Gastroesophageal sphincter (tissue), 4 donors: ENCODE measurements around the gene EVX1. TPM values are rescaled to one million over a fixed set of nuclear protein-coding genes. Genes with fewer than 3 reads are reported as not detected.

ENCODE experiments used
- ATAC-seq: fragments of 150-250 bp; one replicate; pipeline ENCODE4 v1.9.1; 2016; ENCODE audit warnings: mild to moderate bottlenecking, moderate library complexity
- H3K27ac ChIP-seq, 4 donors: fragments of 200-600 bp; sonication (generic) in 3 of 4; 1 replicate in 3 of 4; 2 replicates in 1 of 4; pipeline ENCODE4 v1.5.1; 2016 to 2019
- H3K27me3 ChIP-seq: fragments of 200-600 bp; sonication (generic); one replicate; pipeline ENCODE4 v1.5.1; 2019
- H3K36me3 ChIP-seq, 2 donors: fragments of 200-600 bp; sonication (generic); one replicate each; pipeline ENCODE4 v1.5.1; 2019; ENCODE audit warnings: control low read depth in 1 of 2
- H3K4me1 ChIP-seq, 3 donors: fragments of 200-600 bp; sonication (generic); 1 replicate in 2 of 3; 2 replicates in 1 of 3; pipeline ENCODE4 v1.5.1; 2016 to 2019; ENCODE audit warnings: control low read depth in 2 of 3
- H3K4me3 ChIP-seq, 2 donors: fragments of 200-600 bp; sonication (generic); one replicate each; pipeline ENCODE4 v1.5.1; 2019; ENCODE audit warnings: mild to moderate bottlenecking in 1 of 2, moderate library complexity in 1 of 2
- H3K9me3 ChIP-seq, 3 donors: fragments of 200-600 bp; sonication (generic); one replicate each; pipeline ENCODE4 v1.5.1; 2017 to 2019; ENCODE audit warnings: control low read depth in 2 of 3
- EP300 ChIP-seq: sonication (generic); formaldehyde crosslinking; IDR thresholded peaks from one replicate; pipeline ENCODE4 v1.6.1; 2017; ENCODE audit warnings: antibody characterized with exemption, mild to moderate bottlenecking
- POLR2A ChIP-seq, 2 donors: fragments of 450-650 bp; IDR thresholded peaks; one replicate each; pipeline ENCODE4 v1.6.1; 2017; ENCODE audit warnings: antibody characterized with exemption in 2 of 2, mild to moderate bottlenecking in 2 of 2, moderate library complexity in 1 of 2
- POLR2AphosphoS5 ChIP-seq: sonication (generic); formaldehyde crosslinking; IDR thresholded peaks from one replicate; pipeline ENCODE4 v1.6.1; 2017; ENCODE audit warnings: antibody characterized with exemption
- WGBS, 2 donors: methylation state at CpG; one replicate each; pipeline ENCODE4 v1.1.5; 2018; ENCODE audit warnings: low coverage in 1 of 2; 5-methylcytosine and 5-hydroxymethylcytosine counted together
- total RNA-seq, 4 donors: library from RNA; depleted of rRNA; stranded (reverse); fragments of >200 nt; gene quantifications; one replicate each; pipeline ENCODE4 v1.1.0, GENCODE V29; 2016
- TF ChIP-seq, protein P1 (sequence below), 4 experiments: fragments of 200-600 bp in 2 of 4; fragments of 450-650 bp in 2 of 4; sonication (generic) in 1 of 4; IDR thresholded peaks; one replicate each; pipeline ENCODE4 v1.5.1; 2017 to 2019; ENCODE audit warnings: antibody characterized with exemption in 4 of 4, mild to moderate bottlenecking in 2 of 4, moderate library complexity in 2 of 4

Gene EVX1
- total RNA-seq, 4 donors from 2014 or later: not detected

DNA sequence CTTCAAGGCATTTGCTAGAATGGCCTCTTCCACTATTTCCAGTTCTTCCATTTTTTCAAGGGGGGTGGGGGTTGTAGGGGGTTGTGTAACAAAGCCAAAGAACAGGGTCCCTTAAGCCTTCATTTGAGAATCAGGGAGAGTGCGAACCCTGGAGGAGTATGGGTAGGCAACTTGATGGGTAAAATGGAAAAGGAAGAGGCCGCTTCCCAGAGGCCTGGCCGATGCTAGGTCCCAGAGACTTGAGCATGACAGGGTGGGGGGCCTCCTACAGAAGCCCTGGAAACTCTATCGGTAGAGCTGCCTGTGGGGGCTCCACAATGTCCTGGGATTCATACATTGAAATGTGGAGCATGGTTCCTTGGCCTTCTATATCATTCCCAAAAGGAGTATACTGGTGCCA, 33.6 kb upstream of the EVX1 start:
- Histone ChIP-seq H3K27ac (no peak overlapping the region), H3K27me3 (peaks cover 100% of the 10 kb centered on the region), H3K36me3 (no peaks in the 10 kb centered on the region), H3K4me1 (peaks cover 0 to 43% (median 7%) of the 10 kb centered on the region in 3 donors), H3K4me3 (no peak overlapping the region), H3K9me3 (no peaks in the 10 kb centered on the region)
- no peak for ATAC-seq
- TF ChIP-seq, protein P1, sequence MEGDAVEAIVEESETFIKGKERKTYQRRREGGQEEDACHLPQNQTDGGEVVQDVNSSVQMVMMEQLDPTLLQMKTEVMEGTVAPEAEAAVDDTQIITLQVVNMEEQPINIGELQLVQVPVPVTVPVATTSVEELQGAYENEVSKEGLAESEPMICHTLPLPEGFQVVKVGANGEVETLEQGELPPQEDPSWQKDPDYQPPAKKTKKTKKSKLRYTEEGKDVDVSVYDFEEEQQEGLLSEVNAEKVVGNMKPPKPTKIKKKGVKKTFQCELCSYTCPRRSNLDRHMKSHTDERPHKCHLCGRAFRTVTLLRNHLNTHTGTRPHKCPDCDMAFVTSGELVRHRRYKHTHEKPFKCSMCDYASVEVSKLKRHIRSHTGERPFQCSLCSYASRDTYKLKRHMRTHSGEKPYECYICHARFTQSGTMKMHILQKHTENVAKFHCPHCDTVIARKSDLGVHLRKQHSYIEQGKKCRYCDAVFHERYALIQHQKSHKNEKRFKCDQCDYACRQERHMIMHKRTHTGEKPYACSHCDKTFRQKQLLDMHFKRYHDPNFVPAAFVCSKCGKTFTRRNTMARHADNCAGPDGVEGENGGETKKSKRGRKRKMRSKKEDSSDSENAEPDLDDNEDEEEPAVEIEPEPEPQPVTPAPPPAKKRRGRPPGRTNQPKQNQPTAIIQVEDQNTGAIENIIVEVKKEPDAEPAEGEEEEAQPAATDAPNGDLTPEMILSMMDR (IDR thresholded peaks at IDR 0.05): no peak
- TF ChIP-seq EP300 (no peak), POLR2AphosphoS5 (no peak), POLR2A (IDR thresholded peaks at IDR 0.05) (no peak)
- WGBS, 2 donors: 91 to 100% methylated on average over 3 to 4 of the region's 4 CpGs

DNA sequence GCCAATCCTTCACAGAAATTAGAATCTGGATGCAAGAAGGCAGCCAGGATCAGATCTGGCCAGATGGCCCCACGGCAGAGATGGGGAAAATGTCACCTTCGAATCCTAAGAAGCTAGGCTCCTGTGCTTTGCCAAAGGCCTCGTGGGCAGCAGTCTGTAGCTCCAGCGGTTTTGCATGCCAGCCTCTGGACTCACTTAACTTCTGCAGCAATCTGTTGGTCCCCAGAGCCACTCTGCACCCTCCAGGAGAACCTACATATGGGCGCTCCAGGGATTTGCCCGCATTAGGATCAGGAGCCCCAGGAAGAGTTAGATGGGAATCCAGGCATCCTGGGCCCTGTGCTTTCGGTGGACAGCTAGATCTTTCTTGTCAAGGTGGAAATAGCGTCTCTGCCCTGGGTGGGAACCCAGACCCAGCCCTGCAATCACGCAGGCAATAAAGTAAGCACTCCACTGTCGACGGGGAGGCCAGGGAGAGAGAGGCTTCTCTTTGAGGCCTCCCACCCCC, 32.6 kb upstream of the EVX1 start:
- ATAC-seq: no peak
- Histone ChIP-seq H3K27ac (no peak overlapping the region), H3K4me3 (no peak overlapping the region), H3K27me3 (peaks cover 100% of the 10 kb centered on the region), H3K36me3 (no peaks in the 10 kb centered on the region), H3K9me3 (no peaks in the 10 kb centered on the region), H3K4me1 (peaks cover 0 to 36% (median 7%) of the 10 kb centered on the region in 3 donors)
- WGBS, 2 donors: 35% methylated on average over 5 of the region's 11 CpGs; no CpG with 5 or more reads in 1 of the 2 donors
- TF ChIP-seq, protein P1 (IDR thresholded peaks at IDR 0.05): no peak
- no peak for TF ChIP-seq POLR2AphosphoS5
- no peak for TF ChIP-seq POLR2A (IDR thresholded peaks at IDR 0.05)
- TF ChIP-seq EP300: no peak

DNA sequence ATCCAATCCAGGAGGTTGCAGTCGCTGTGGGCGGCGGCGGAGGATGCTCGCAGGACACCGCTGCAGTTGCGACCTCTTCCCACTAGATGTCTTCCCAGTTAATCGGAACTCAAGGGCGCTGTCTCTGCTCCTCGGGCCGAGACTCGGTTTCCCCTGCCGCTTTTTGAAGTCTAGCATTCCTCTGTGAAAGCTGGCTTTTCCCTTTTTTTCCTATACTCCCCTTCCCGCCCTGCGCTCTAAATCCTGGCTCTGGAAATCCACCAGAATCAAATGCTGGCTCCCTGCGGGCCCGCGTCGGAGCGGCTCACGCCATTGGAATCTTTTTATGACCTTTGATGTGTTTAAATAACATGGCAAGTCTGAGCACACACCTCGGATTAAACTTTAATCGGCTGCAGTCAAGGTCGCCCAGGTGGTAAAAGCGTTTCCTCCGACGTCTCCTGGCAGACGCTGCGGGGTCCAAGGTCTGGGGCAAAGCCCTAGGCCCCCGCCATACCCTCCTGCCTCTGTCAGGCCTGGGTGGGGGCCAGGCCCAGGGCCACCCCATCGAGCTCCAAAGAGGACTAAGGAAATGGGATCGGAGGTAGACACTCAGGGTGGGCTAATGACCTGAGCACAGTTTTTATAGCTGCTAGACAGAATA, 32.0 kb upstream of the EVX1 start:
- WGBS, 2 donors: 5 to 13% methylated on average over 13 to 15 of the region's 32 CpGs
- Histone ChIP-seq H3K27ac (no peak overlapping the region), H3K9me3 (no peaks in the 10 kb centered on the region), H3K27me3 (peaks cover 100% of the 10 kb centered on the region), H3K4me3 (peak overlapping the region in 1 of 2 donors; percentile 31), H3K4me1 (peaks cover 0 to 30% (median 4%) of the 10 kb centered on the region in 3 donors), H3K36me3 (no peaks in the 10 kb centered on the region)
- TF ChIP-seq POLR2A (IDR thresholded peaks at IDR 0.05) (no peak), EP300 (no peak), POLR2AphosphoS5 (no peak)
- TF ChIP-seq, protein P1 (IDR thresholded peaks at IDR 0.05): peak in 3 of 4 experiments; percentile 67 to 82 (median 72)
- ATAC-seq: no peak

GRCh38 chr7:27211084-27211446, 31.5 kb upstream of the EVX1 start:
- no peaks in the 10 kb centered on the region for H3K9me3 ChIP-seq
- H3K4me1 ChIP-seq: peaks cover 0 to 27% (median 4%) of the 10 kb centered on the region in 3 donors
- TF ChIP-seq, protein P1 (IDR thresholded peaks at IDR 0.05): no peak
- TF ChIP-seq POLR2A (IDR thresholded peaks at IDR 0.05) (no peak), POLR2AphosphoS5 (no peak), EP300 (no peak)
- H3K36me3 ChIP-seq: no peaks in the 10 kb centered on the region
- H3K4me3 ChIP-seq: no peak overlapping the region
- ATAC-seq: no peak
- H3K27ac ChIP-seq: no peak overlapping the region
- WGBS, 2 donors: 100% methylated on average over 1 of the region's 1 CpG; no CpG with 5 or more reads in 1 of the 2 donors
- H3K27me3 ChIP-seq: peaks cover 100% of the 10 kb centered on the region

- WGBS, 2 donors: 26% methylated on average over 3 of the region's 3 CpGs
- no peaks in the 10 kb centered on the region for H3K36me3 ChIP-seq
- H3K27me3 ChIP-seq: peaks cover 100% of the 10 kb centered on the region
- peaks cover 0 to 27% (median 4%) of the 10 kb centered on the region in 3 donors for H3K4me1 ChIP-seq
- no peak for ATAC-seq
- H3K27ac ChIP-seq: no peak overlapping the region
- TF ChIP-seq, protein P1 (IDR thresholded peaks at IDR 0.05): no peak
- TF ChIP-seq POLR2A (IDR thresholded peaks at IDR 0.05): no peak
- TF ChIP-seq EP300: no peak
- TF ChIP-seq POLR2AphosphoS5: peak; percentile 41
- H3K4me3 ChIP-seq: no peak overlapping the region
- H3K9me3 ChIP-seq: no peaks in the 10 kb centered on the region
Observed at GRCh38 chr7:27211764-27212204, 30.8 kb upstream of the EVX1 start.
